ENCODE measurements around the gene ADAT1.
A peak's percentile ranks its signal among the peaks of the same experiment; 100 is the strongest.

ADAT1 gene

GRCh38 chr16:75576384-75576811 is 46.7 kb downstream of the ADAT1 start:
- no peak for DNase-seq (ENCODE audit: low read depth)

GRCh38 chr16:75575958-75576357 is 47.1 kb downstream of the ADAT1 start:
- DNase-seq (ENCODE audit: low read depth) = no peak

- DNase-seq (ENCODE audit: low read depth) = no peak
Measured at GRCh38 chr16:75573955-75574354, 49.1 kb downstream of the ADAT1 start.

- no peak for DNase-seq (ENCODE audit: low read depth)
Measured at GRCh38 chr16:75572864-75573542, 50.1 kb downstream of the ADAT1 start.

- no peak for DNase-seq (ENCODE audit: low read depth)
Measured at GRCh38 chr16:75570396-75571065, 52.5 kb downstream of the ADAT1 start.

GRCh38 chr16:75567911-75568310 is 55.2 kb downstream of the ADAT1 start:
- no peak for DNase-seq (ENCODE audit: low read depth)

GRCh38 chr16:75566758-75567255 is 56.3 kb downstream of the ADAT1 start:
- DNase-seq (ENCODE audit: low read depth) = no peak

- peak; percentile 86 for DNase-seq (ENCODE audit: low read depth)
Measured at GRCh38 chr16:75566040-75566757, 56.9 kb downstream of the ADAT1 start, which contains the start of gene GABARAPL2. Gene GABARAPL2 (plus strand): TSS chr16:75566379. CDS start chr16:75566487, 108 bp downstream.

- DNase-seq (ENCODE audit: low read depth) = no peak
Measured at GRCh38 chr16:75565640-75566039, 57.4 kb downstream of the ADAT1 start.

- DNase-seq (ENCODE audit: low read depth) = no peak
Measured at GRCh38 chr16:75559564-75560372, 63.3 kb downstream of the ADAT1 start.

GRCh38 chr16:75558846-75559401 is 64.2 kb downstream of the ADAT1 start:
- DNase-seq (ENCODE audit: low read depth) = no peak

- DNase-seq (ENCODE audit: low read depth) = no peak
Measured at GRCh38 chr16:75556431-75556950, 66.6 kb downstream of the ADAT1 start.

- DNase-seq (ENCODE audit: low read depth) = peak; percentile 96
Measured at GRCh38 chr16:75555707-75556430, 67.2 kb downstream of the ADAT1 start, which contains the start of gene TMEM231. Gene TMEM231 (minus strand): TSS chr16:75556252. CDS start chr16:75556209, 43 bp downstream.

- no peak for DNase-seq (ENCODE audit: low read depth)
Measured at GRCh38 chr16:75555213-75555706, 67.8 kb downstream of the ADAT1 start.

- no peak for DNase-seq (ENCODE audit: low read depth)
Measured at GRCh38 chr16:75552951-75553350, 70.1 kb downstream of the ADAT1 start.

GRCh38 chr16:75550211-75550662 is 72.8 kb downstream of the ADAT1 start:
- no peak for DNase-seq (ENCODE audit: low read depth)

Measured in activated T-cell treated with anti-CD3 and anti-CD28 coated beads for 24 hours (primary cell).